Muscle layer of duodenum (tissue), 2 donors: ENCODE measurements around the gene SPSB4.
"Not testable (repeated sequence)": the region's sequence is repeated elsewhere in the genome, so short reads cannot be mapped to it uniquely, and the experiment has no call there.

ENCODE experiments used
- H3K27ac ChIP-seq: one replicate; pipeline ENCODE4 v1.7.0; 2013; ENCODE audit warnings: mild to moderate bottlenecking, low read length
- H3K27me3 ChIP-seq: one replicate; pipeline ENCODE4 v1.7.0; 2013; ENCODE audit warnings: low read depth, mild to moderate bottlenecking, control low read depth, low read length
- H3K36me3 ChIP-seq, 2 donors: one replicate each; pipeline ENCODE4 v1.7.0; 2013; ENCODE audit warnings: low read length in 2 of 2, control low read depth in 1 of 2, mild to moderate bottlenecking in 1 of 2; ENCODE audit not compliant: insufficient read depth in 2 of 2, control insufficient read depth in 1 of 2
- H3K4me1 ChIP-seq, 2 donors: one replicate each; pipeline ENCODE4 v1.7.0; 2013; ENCODE audit warnings: low read length in 2 of 2, mild to moderate bottlenecking in 2 of 2, control low read depth in 1 of 2, moderate library complexity in 1 of 2; ENCODE audit not compliant: insufficient read depth in 2 of 2, control insufficient read depth in 1 of 2
- H3K4me3 ChIP-seq, 2 donors: one replicate each; pipeline ENCODE4 v1.7.0; 2013; ENCODE audit warnings: low read length in 2 of 2, low read depth in 1 of 2, mild to moderate bottlenecking in 1 of 2
- H3K9me3 ChIP-seq, 2 donors: one replicate each; pipeline ENCODE4 v1.7.0; 2013; ENCODE audit warnings: low read length in 2 of 2, control low read depth in 1 of 2, mild to moderate bottlenecking in 1 of 2; ENCODE audit not compliant: control insufficient read depth in 1 of 2
- donor health status: healthy.

Gene SPSB4

GRCh38 chr3:141111364-141112155, 60.4 kb downstream of the SPSB4 start:
- no peak overlapping the region for H3K4me3 ChIP-seq
- H3K4me1 ChIP-seq = no peaks in the 10 kb centered on the region
- H3K27ac ChIP-seq = no peak overlapping the region
- H3K36me3 ChIP-seq = no peaks in the 10 kb centered on the region
- H3K9me3 ChIP-seq = no peaks in the 10 kb centered on the region
- no peaks in the 10 kb centered on the region for H3K27me3 ChIP-seq

GRCh38 chr3:141112686-141113297, 61.6 kb downstream of the SPSB4 start:
- Histone ChIP-seq H3K36me3 (no peaks in the 10 kb centered on the region), H3K27ac (no peak overlapping the region), H3K27me3 (no peaks in the 10 kb centered on the region), H3K4me1 (no peaks in the 10 kb centered on the region), H3K9me3 (no peaks in the 10 kb centered on the region), H3K4me3 (no peak overlapping the region)

GRCh38 chr3:141113680-141114079, 62.5 kb downstream of the SPSB4 start:
- H3K36me3 ChIP-seq, H3K27ac ChIP-seq, H3K9me3 ChIP-seq, H3K4me1 ChIP-seq, H3K27me3 ChIP-seq, H3K4me3 ChIP-seq: not testable (repeated sequence)

- Histone ChIP-seq H3K36me3 (no peaks in the 10 kb centered on the region), H3K4me1 (no peaks in the 10 kb centered on the region), H3K27me3 (no peaks in the 10 kb centered on the region), H3K4me3 (no peak overlapping the region), H3K9me3 (no peaks in the 10 kb centered on the region), H3K27ac (no peak overlapping the region)
Measured at GRCh38 chr3:141114179-141114745, 63.1 kb downstream of the SPSB4 start.

GRCh38 chr3:141114816-141115460, 63.8 kb downstream of the SPSB4 start:
- H3K27ac ChIP-seq = no peak overlapping the region
- no peaks in the 10 kb centered on the region for H3K27me3 ChIP-seq
- H3K4me3 ChIP-seq = no peak overlapping the region
- H3K4me1 ChIP-seq = no peaks in the 10 kb centered on the region
- H3K36me3 ChIP-seq = no peaks in the 10 kb centered on the region
- H3K9me3 ChIP-seq = no peaks in the 10 kb centered on the region

- no peak overlapping the region for H3K4me3 ChIP-seq
- no peaks in the 10 kb centered on the region for H3K9me3 ChIP-seq
- no peaks in the 10 kb centered on the region for H3K4me1 ChIP-seq
- H3K27ac ChIP-seq = peak overlapping the region; percentile 24
- no peaks in the 10 kb centered on the region for H3K36me3 ChIP-seq
- H3K27me3 ChIP-seq = no peaks in the 10 kb centered on the region
Measured at GRCh38 chr3:141115789-141116541, 64.8 kb downstream of the SPSB4 start.

- H3K36me3 ChIP-seq = no peaks in the 10 kb centered on the region
- no peak overlapping the region for H3K27ac ChIP-seq
- no peaks in the 10 kb centered on the region for H3K27me3 ChIP-seq
- H3K4me3 ChIP-seq = no peak overlapping the region
- no peaks in the 10 kb centered on the region for H3K4me1 ChIP-seq
- H3K9me3 ChIP-seq = no peaks in the 10 kb centered on the region
Measured at GRCh38 chr3:141116721-141117120, 65.6 kb downstream of the SPSB4 start.

- H3K4me3 ChIP-seq, H3K27me3 ChIP-seq, H3K4me1 ChIP-seq, H3K27ac ChIP-seq, H3K9me3 ChIP-seq, H3K36me3 ChIP-seq: not testable (repeated sequence)
Measured at GRCh38 chr3:141117982-141118381, 66.8 kb downstream of the SPSB4 start.

GRCh38 chr3:141122455-141123030, 71.4 kb downstream of the SPSB4 start:
- Histone ChIP-seq H3K27me3 (no peaks in the 10 kb centered on the region), H3K27ac (no peak overlapping the region), H3K9me3 (no peaks in the 10 kb centered on the region), H3K4me3 (no peak overlapping the region), H3K36me3 (no peaks in the 10 kb centered on the region), H3K4me1 (no peaks in the 10 kb centered on the region)

GRCh38 chr3:141123677-141124410, 72.7 kb downstream of the SPSB4 start:
- Histone ChIP-seq H3K27me3 (no peaks in the 10 kb centered on the region), H3K4me1 (no peaks in the 10 kb centered on the region), H3K9me3 (no peaks in the 10 kb centered on the region), H3K36me3 (no peaks in the 10 kb centered on the region), H3K27ac (no peak overlapping the region), H3K4me3 (no peak overlapping the region)
